Endodermal cell (in vitro differentiated cells): Measurements from ENCODE around the gene ATP5PB. TPM values are rescaled to one million over a fixed set of nuclear protein-coding genes. Genes with fewer than 3 reads are reported as not detected.

Source experiments
- DNase-seq: peaks from one replicate; pipeline ENCODE4 v3.0.0-alpha.2; 2017
- H3K27ac ChIP-seq: 2 replicates; pipeline ENCODE4 v1.5.1; 2013; ENCODE audit warnings: mild to moderate bottlenecking, low read depth, low read length, moderate library complexity
- H3K27me3 ChIP-seq: 2 replicates; pipeline ENCODE4 v1.6.1; 2013; ENCODE audit warnings: mild to moderate bottlenecking, low read length, moderate library complexity; ENCODE audit not compliant: insufficient read depth, control insufficient read depth, poor library complexity, severe bottlenecking
- H3K36me3 ChIP-seq: 2 replicates; pipeline ENCODE4 v1.7.0; 2013; ENCODE audit warnings: mild to moderate bottlenecking, low read length, moderate library complexity; ENCODE audit not compliant: control insufficient read depth, insufficient read depth
- H3K4me1 ChIP-seq: one replicate; pipeline ENCODE4 v1.7.0; 2013; ENCODE audit warnings: low read length; ENCODE audit not compliant: control insufficient read depth, insufficient read depth
- H3K4me3 ChIP-seq: 2 replicates; pipeline ENCODE4 v1.5.1; 2013; ENCODE audit warnings: mild to moderate bottlenecking, low read length, moderate library complexity
- H3K9ac ChIP-seq: 2 replicates; pipeline ENCODE4 v1.6.1; 2013; ENCODE audit warnings: mild to moderate bottlenecking, low read length, moderate library complexity; ENCODE audit not compliant: poor library complexity, severe bottlenecking; ENCODE audit errors: extremely low read depth
- H3K9me3 ChIP-seq: 2 replicates; pipeline ENCODE4 v1.6.1; 2013; ENCODE audit warnings: mild to moderate bottlenecking, low read length, moderate library complexity; ENCODE audit not compliant: control insufficient read depth
- H3K27ac Mint-ChIP-seq: 2 replicates; pipeline ENCODE4 v1.8.0; 2020; ENCODE audit warnings: mixed read lengths
- H3K27me3 Mint-ChIP-seq: 2 replicates; pipeline ENCODE4 v1.8.0; 2021; ENCODE audit warnings: mild to moderate bottlenecking, mixed read lengths; ENCODE audit not compliant: insufficient read depth
- H3K36me3 Mint-ChIP-seq: 2 replicates; pipeline ENCODE4 v1.8.0; 2020; ENCODE audit warnings: low read depth, mixed read lengths
- H3K4me1 Mint-ChIP-seq: 2 replicates; pipeline ENCODE4 v1.8.0; 2020; ENCODE audit warnings: mixed read lengths
- H3K4me3 Mint-ChIP-seq: 2 replicates; pipeline ENCODE4 v1.8.0; 2020; ENCODE audit warnings: mild to moderate bottlenecking, moderate library complexity, mixed read lengths
- H3K9me3 Mint-ChIP-seq: 2 replicates; pipeline ENCODE4 v1.8.0; 2020; ENCODE audit warnings: mild to moderate bottlenecking, mixed read lengths
- CTCF ChIP-seq: fragments of 200-600 bp; sonication (generic); conservative IDR thresholded peaks from 2 replicates; pipeline ENCODE4 v1.5.0; 2021; ENCODE audit warnings: antibody characterized with exemption, mild to moderate bottlenecking
- WGBS, 2 experiments: methylation state at CpG; one replicate each; pipeline versions ENCODE4 v1.1.5 to v1.1.7; 2013; ENCODE audit warnings: missing lambda C conversion rate in 2 of 2, mixed read lengths in 1 of 2; ENCODE audit not compliant: insufficient coverage in 1 of 2, insufficient read length in 1 of 2; 5-methylcytosine and 5-hydroxymethylcytosine counted together
- total RNA-seq, 2 donors: library from RNA; stranded (reverse); fragmentation: NEBNext Ultra II Directional in 1 of 2; extraction: Animal tissue kit (Norgen Biotek cat#: 25700) in 1 of 2; gene quantifications; 2 replicates in 1 of 2; 3 replicates in 1 of 2; pipeline ENCODE4 v1.2.1, GENCODE V29; 2021

Gene ATP5PB
- total RNA-seq, 2 donors from 2014 or later = 165 to 181 TPM

DNA sequence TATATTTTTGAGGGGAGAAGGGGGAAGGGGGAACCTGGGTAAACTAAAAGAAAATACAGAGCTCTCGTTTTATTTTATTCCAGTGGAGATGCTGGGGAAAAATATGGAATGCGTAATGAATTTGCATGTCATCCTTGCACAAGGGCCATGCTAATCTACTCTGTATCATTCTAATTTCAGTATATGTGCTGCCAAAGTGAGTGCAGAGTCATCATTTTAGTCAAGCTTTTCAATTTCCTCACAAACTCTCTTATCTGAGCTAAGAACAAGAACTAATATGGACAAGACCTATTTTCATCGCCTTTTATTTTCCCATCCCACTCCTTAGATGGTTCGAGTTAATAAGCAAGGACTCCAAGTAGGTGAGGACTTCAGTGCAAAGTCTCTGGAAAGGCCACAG, 41.0 kb downstream of the ATP5PB start:
- no peak for TF ChIP-seq CTCF
- H3K27ac ChIP-seq = no peak overlapping the region
- no peak for DNase-seq
- H3K27me3 ChIP-seq = no peaks in the 10 kb centered on the region
- H3K36me3 ChIP-seq = no peaks in the 10 kb centered on the region
- 95% methylated on average over 4 of the region's 4 CpGs for WGBS, 2 experiments
- no peaks in the 10 kb centered on the region for H3K9me3 ChIP-seq
- Mint-ChIP-seq H3K27me3 (peaks cover 4% of the 10 kb centered on the region), H3K27ac (no peak overlapping the region), H3K4me3 (no peak overlapping the region), H3K36me3 (no peaks in the 10 kb centered on the region), H3K4me1 (no peaks in the 10 kb centered on the region), H3K9me3 (no peaks in the 10 kb centered on the region)
- no peak overlapping the region for H3K4me3 ChIP-seq
- no peak overlapping the region for H3K9ac ChIP-seq
- H3K4me1 ChIP-seq = no peaks in the 10 kb centered on the region

GRCh38 chr1:111491070-111491469, 41.8 kb downstream of the ATP5PB start:
- Mint-ChIP-seq H3K9me3 (peaks cover 3% of the 10 kb centered on the region), H3K27ac (no peak overlapping the region), H3K27me3 (peaks cover 4% of the 10 kb centered on the region), H3K4me3 (no peak overlapping the region), H3K36me3 (no peaks in the 10 kb centered on the region), H3K4me1 (no peaks in the 10 kb centered on the region)
- TF ChIP-seq CTCF = no peak
- WGBS, 2 experiments = 93 to 100% methylated on average over 7 of the region's 7 CpGs
- Histone ChIP-seq H3K9me3 (no peaks in the 10 kb centered on the region), H3K36me3 (no peaks in the 10 kb centered on the region), H3K4me1 (no peaks in the 10 kb centered on the region), H3K27me3 (no peaks in the 10 kb centered on the region), H3K4me3 (no peak overlapping the region), H3K27ac (no peak overlapping the region), H3K9ac (no peak overlapping the region)
- DNase-seq = no peak

DNA sequence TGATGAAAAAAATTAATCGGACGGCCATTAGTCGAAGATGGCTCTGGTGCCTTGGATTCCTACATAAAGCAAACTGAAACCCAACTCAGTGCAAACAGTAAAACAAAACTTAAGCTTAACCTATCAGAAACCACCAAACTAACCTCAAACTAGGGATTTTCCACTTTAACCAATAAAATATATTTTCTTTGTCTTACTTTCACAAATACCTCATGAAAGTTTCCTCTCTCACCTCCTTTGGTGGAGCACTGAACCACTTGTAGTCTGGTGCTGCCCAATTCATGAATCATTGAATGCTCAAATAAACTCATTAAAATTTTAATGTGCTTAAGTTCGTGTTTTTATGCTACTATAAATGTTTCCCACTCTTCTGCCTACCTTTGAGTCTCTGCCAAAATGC, 47.1 kb downstream of the ATP5PB start:
- no peaks in the 10 kb centered on the region for H3K36me3 Mint-ChIP-seq
- H3K36me3 ChIP-seq = no peaks in the 10 kb centered on the region
- H3K4me3 Mint-ChIP-seq = no peak overlapping the region
- H3K9ac ChIP-seq = no peak overlapping the region
- H3K27me3 Mint-ChIP-seq = no peaks in the 10 kb centered on the region
- no peak for DNase-seq
- no peaks in the 10 kb centered on the region for H3K4me1 ChIP-seq
- no peak overlapping the region for H3K27ac ChIP-seq
- no peaks in the 10 kb centered on the region for H3K27me3 ChIP-seq
- H3K9me3 ChIP-seq = no peaks in the 10 kb centered on the region
- no peak for TF ChIP-seq CTCF
- H3K4me3 ChIP-seq = no peak overlapping the region
- no peak overlapping the region for H3K27ac Mint-ChIP-seq
- 92 to 93% methylated on average over 2 to 4 of the region's 4 CpGs for whole genome bisulfite sequencing, 2 experiments
- peaks cover 6% of the 10 kb centered on the region for H3K9me3 Mint-ChIP-seq
- no peaks in the 10 kb centered on the region for H3K4me1 Mint-ChIP-seq
